Measurements from ENCODE around the gene MAGIX. TPM values are rescaled to one million over a fixed set of nuclear protein-coding genes. Genes with fewer than 3 reads are reported as not detected.

Gene MAGIX
- total RNA-seq, 1 experiment from 2014 or later, result 1.2 TPM

GRCh38 chrX:49186125-49187027 lies 23.8 kb downstream of the MAGIX start, which contains the start of gene PRICKLE3 (continued):
- TF ChIP-seq ETV6 (CRISPR knock-in tag; IDR thresholded peaks at IDR 0.05), result no peak
- TF ChIP-seq, protein P1, sequence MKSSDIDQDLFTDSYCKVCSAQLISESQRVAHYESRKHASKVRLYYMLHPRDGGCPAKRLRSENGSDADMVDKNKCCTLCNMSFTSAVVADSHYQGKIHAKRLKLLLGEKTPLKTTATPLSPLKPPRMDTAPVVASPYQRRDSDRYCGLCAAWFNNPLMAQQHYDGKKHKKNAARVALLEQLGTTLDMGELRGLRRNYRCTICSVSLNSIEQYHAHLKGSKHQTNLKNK (CRISPR knock-in tag; IDR thresholded peaks at IDR 0.05), result no peak
- no peak for TF ChIP-seq ATF2 (CRISPR knock-in tag; IDR thresholded peaks at IDR 0.05; ENCODE audit: borderline replicate concordance, low read depth)
- TF ChIP-seq NR1H2 (CRISPR knock-in tag; IDR thresholded peaks at IDR 0.05), result no peak
- no peak for TF ChIP-seq ZNF317 (CRISPR knock-in tag; IDR thresholded peaks at IDR 0.05; ENCODE audit: borderline replicate concordance, low read depth)
- TF ChIP-seq NR2C2 (CRISPR knock-in tag; IDR thresholded peaks at IDR 0.05), result no peak
- no peak for TF ChIP-seq NFE2L1 (CRISPR knock-in tag; IDR thresholded peaks at IDR 0.05)
- TF ChIP-seq, protein P2, sequence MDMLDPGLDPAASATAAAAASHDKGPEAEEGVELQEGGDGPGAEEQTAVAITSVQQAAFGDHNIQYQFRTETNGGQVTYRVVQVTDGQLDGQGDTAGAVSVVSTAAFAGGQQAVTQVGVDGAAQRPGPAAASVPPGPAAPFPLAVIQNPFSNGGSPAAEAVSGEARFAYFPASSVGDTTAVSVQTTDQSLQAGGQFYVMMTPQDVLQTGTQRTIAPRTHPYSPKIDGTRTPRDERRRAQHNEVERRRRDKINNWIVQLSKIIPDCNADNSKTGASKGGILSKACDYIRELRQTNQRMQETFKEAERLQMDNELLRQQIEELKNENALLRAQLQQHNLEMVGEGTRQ (CRISPR knock-in tag; IDR thresholded peaks at IDR 0.05), result peak; percentile 78
- peak; percentile 61 for TF ChIP-seq FOXK1 (CRISPR knock-in tag; IDR thresholded peaks at IDR 0.05)
- TF ChIP-seq, protein P3, sequence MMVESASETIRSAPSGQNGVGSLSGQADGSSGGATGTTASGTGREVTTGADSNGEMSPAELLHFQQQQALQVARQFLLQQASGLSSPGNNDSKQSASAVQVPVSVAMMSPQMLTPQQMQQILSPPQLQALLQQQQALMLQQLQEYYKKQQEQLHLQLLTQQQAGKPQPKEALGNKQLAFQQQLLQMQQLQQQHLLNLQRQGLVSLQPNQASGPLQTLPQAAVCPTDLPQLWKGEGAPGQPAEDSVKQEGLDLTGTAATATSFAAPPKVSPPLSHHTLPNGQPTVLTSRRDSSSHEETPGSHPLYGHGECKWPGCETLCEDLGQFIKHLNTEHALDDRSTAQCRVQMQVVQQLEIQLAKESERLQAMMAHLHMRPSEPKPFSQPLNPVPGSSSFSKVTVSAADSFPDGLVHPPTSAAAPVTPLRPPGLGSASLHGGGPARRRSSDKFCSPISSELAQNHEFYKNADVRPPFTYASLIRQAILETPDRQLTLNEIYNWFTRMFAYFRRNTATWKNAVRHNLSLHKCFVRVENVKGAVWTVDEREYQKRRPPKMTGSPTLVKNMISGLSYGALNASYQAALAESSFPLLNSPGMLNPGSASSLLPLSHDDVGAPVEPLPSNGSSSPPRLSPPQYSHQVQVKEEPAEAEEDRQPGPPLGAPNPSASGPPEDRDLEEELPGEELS (CRISPR knock-in tag; IDR thresholded peaks at IDR 0.05), result 0 out of 2 replicates have a peak, but pooled peaks have one; percentile 27
- no peak for TF ChIP-seq SOX15 (CRISPR knock-in tag; IDR thresholded peaks at IDR 0.05)
- TF ChIP-seq, protein P4, sequence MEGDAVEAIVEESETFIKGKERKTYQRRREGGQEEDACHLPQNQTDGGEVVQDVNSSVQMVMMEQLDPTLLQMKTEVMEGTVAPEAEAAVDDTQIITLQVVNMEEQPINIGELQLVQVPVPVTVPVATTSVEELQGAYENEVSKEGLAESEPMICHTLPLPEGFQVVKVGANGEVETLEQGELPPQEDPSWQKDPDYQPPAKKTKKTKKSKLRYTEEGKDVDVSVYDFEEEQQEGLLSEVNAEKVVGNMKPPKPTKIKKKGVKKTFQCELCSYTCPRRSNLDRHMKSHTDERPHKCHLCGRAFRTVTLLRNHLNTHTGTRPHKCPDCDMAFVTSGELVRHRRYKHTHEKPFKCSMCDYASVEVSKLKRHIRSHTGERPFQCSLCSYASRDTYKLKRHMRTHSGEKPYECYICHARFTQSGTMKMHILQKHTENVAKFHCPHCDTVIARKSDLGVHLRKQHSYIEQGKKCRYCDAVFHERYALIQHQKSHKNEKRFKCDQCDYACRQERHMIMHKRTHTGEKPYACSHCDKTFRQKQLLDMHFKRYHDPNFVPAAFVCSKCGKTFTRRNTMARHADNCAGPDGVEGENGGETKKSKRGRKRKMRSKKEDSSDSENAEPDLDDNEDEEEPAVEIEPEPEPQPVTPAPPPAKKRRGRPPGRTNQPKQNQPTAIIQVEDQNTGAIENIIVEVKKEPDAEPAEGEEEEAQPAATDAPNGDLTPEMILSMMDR (IDR thresholded peaks at IDR 0.05), result no peak
- TF ChIP-seq, protein P5, sequence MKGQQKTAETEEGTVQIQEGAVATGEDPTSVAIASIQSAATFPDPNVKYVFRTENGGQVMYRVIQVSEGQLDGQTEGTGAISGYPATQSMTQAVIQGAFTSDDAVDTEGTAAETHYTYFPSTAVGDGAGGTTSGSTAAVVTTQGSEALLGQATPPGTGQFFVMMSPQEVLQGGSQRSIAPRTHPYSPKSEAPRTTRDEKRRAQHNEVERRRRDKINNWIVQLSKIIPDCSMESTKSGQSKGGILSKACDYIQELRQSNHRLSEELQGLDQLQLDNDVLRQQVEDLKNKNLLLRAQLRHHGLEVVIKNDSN (CRISPR knock-in tag; IDR thresholded peaks at IDR 0.05), result peak; percentile 74

DNA sequence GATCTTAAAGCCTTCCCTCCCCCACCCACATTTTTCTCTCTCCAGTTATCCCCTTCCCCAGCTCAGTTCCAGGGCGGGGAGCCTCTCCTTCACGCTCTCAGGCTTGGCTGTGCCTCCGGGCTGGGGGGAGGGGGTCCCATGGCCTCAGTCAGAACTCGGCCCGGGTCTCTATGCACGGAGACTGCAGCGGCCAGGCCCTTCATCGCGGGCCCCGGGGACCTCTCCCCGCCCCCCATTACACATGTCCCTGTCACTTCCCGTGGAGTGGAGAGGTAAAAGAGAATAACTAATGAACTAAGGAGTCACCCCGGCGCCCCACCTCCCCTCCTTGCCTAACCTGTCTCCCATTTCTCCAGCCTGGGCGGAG lies 24.5 kb downstream of the MAGIX start:
- H3K27me3 Mint-ChIP-seq (ENCODE audit: low read depth), result no peaks in the 10 kb centered on the region; the same call in 1 of the 2 replicates
- CTCF ChIA-PET, result interaction anchor here (0.6 to 1.0 kb wide), 3 partner anchors 20 to 76 kb away, joined by 4 to 6 read pairs (median 6); no protein-coding TSS in a partner anchor
- peak overlapping the region; percentile 79; the same call in 1 of the 2 replicates for H3K27ac Mint-ChIP-seq
- POLR2A ChIA-PET, result interaction anchor here (0.6 to 0.9 kb wide), 2 partner anchors 23 to 55 kb away, joined by 3 to 6 read pairs; no protein-coding TSS in a partner anchor
- H3K36me3 Mint-ChIP-seq, result peaks cover 7% of the 10 kb centered on the region
- H3K4me1 Mint-ChIP-seq, result peaks cover 22% of the 10 kb centered on the region
- H3K4me3 Mint-ChIP-seq, result peak overlapping the region; percentile 77
- no peaks in the 10 kb centered on the region for H3K9me3 Mint-ChIP-seq
- ATAC-seq (no peak), DNase-seq (ENCODE audit: low spot score) (no peak)
- no peak for TF ChIP-seq ZBTB43 (CRISPR knock-in tag; IDR thresholded peaks at IDR 0.05)
- TF ChIP-seq MYBL2 (CRISPR knock-in tag; IDR thresholded peaks at IDR 0.05), result no peak
- no peak for TF ChIP-seq E2F1 (CRISPR knock-in tag; IDR thresholded peaks at IDR 0.05)
- no peak for TF ChIP-seq SMAD3 (CRISPR knock-in tag; IDR thresholded peaks at IDR 0.05; ENCODE audit: borderline replicate concordance)
- TF ChIP-seq, protein P6, sequence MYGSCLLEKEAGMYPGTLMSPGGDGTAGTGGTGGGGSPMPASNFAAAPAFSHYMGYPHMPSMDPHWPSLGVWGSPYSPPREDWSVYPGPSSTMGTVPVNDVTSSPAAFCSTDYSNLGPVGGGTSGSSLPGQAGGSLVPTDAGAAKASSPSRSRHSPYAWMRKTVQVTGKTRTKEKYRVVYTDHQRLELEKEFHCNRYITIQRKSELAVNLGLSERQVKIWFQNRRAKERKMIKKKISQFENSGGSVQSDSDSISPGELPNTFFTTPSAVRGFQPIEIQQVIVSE (CRISPR knock-in tag; IDR thresholded peaks at IDR 0.05; ENCODE audit: borderline replicate concordance), result no peak
- no peak for TF ChIP-seq HMGA2 (CRISPR knock-in tag; IDR thresholded peaks at IDR 0.05)
- no peak for TF ChIP-seq ZSCAN18 (CRISPR knock-in tag; IDR thresholded peaks at IDR 0.05)
- TF ChIP-seq, protein P1 (CRISPR knock-in tag; IDR thresholded peaks at IDR 0.05), result no peak
